Body of pancreas (tissue), 4 donors: ENCODE results near the gene DNER. TPM values are rescaled to one million over a fixed set of nuclear protein-coding genes. Genes with fewer than 3 reads are reported as not detected.

Experiments
- ATAC-seq: fragments of 150-250 bp; one replicate; pipeline ENCODE4 v1.9.1; 2016
- DNase-seq, 4 donors: peaks; one replicate each; pipeline ENCODE4 v3.0.0-alpha.2; 2019
- H3K27ac ChIP-seq, 4 donors: fragments of 200-600 bp; sonication (generic); 1 replicate in 3 of 4; 2 replicates in 1 of 4; pipeline versions ENCODE4 v1.5.1 to v1.6.1; 2016 to 2019; ENCODE audit warnings: mild to moderate bottlenecking in 1 of 4, mixed read lengths in 1 of 4, moderate library complexity in 1 of 4
- H3K27me3 ChIP-seq, 2 donors: fragments of 200-600 bp; sonication (generic); one replicate each; pipeline ENCODE4 v1.6.0; 2016; ENCODE audit warnings: mild to moderate bottlenecking in 1 of 2
- H3K36me3 ChIP-seq, 2 donors: fragments of 200-600 bp; sonication (generic); replicated peaks in 1 of 2; 2 replicates each; pipeline ENCODE4 v1.5.1; 2016; ENCODE audit warnings: low read depth in 2 of 2; ENCODE audit not compliant: insufficient read depth in 1 of 2
- H3K4me1 ChIP-seq: fragments of 200-600 bp; sonication (generic); one replicate; pipeline ENCODE4 v1.6.0; 2016
- H3K4me3 ChIP-seq, 2 donors: fragments of 200-600 bp; sonication (generic); 1 replicate in 1 of 2; 2 replicates in 1 of 2; pipeline ENCODE4 v1.5.1; 2016 to 2019
- H3K9me3 ChIP-seq, 3 donors: fragments of 200-600 bp; sonication (generic); 1 replicate in 2 of 3; 2 replicates in 1 of 3; pipeline ENCODE4 v1.5.1; 2016
- CTCF ChIP-seq, 7 experiments: fragments of 450-650 bp in 4 of 7; fragments of 200-600 bp in 3 of 7; sonication (generic) in 3 of 7; IDR thresholded peaks; one replicate each; pipeline ENCODE4 v1.5.1; 2016 to 2019; ENCODE audit warnings: antibody characterized with exemption in 7 of 7
- POLR2A ChIP-seq, 3 donors: fragments of 450-650 bp; IDR thresholded peaks; one replicate each; pipeline ENCODE4 v1.6.1; 2016; ENCODE audit warnings: antibody characterized with exemption in 3 of 3, mild to moderate bottlenecking in 2 of 3
- WGBS, 2 donors: methylation state at CpG; one replicate each; pipeline ENCODE4 v1.1.5; 2017; 5-methylcytosine and 5-hydroxymethylcytosine counted together
- intact Hi-C: fragments of 100-400 bp; cut with DNase I; formaldehyde crosslinking; loops from one replicate; pipeline ENCODE4 v1.15.1; 2023
- total RNA-seq, 2 donors: library from RNA; depleted of rRNA; stranded (reverse); fragments of >200 nt; gene quantifications; one replicate each; pipeline ENCODE4 v1.1.0, GENCODE V29; 2016

Gene DNER
- total RNA-seq, 2 donors from 2014 or later = 0.78 to 1.3 TPM

GRCh38 chr2:229485857-229486256 is 228.5 kb downstream of the DNER start:
- no peaks in the 10 kb centered on the region for H3K36me3 ChIP-seq
- intact Hi-C loops = no loop called here
- DNase-seq (no peak), ATAC-seq (no peak)
- no peaks in the 10 kb centered on the region for H3K9me3 ChIP-seq
- H3K27me3 ChIP-seq = no peaks in the 10 kb centered on the region
- no peaks in the 10 kb centered on the region for H3K4me1 ChIP-seq
- no peak overlapping the region for H3K4me3 ChIP-seq
- no peak overlapping the region for H3K27ac ChIP-seq
- no peak for TF ChIP-seq POLR2A (IDR thresholded peaks at IDR 0.05)
- no peak for TF ChIP-seq CTCF (IDR thresholded peaks at IDR 0.05)
- WGBS, 2 donors = 38 to 45% methylated on average over 8 of the region's 8 CpGs

GRCh38 chr2:229477269-229477755 is 237.0 kb downstream of the DNER start:
- Histone ChIP-seq H3K4me1 (no peaks in the 10 kb centered on the region), H3K4me3 (no peak overlapping the region), H3K27ac (no peak overlapping the region), H3K27me3 (no peaks in the 10 kb centered on the region), H3K36me3 (no peaks in the 10 kb centered on the region), H3K9me3 (no peaks in the 10 kb centered on the region)
- no peak for ATAC-seq
- DNase-seq = no peak
- intact Hi-C loops = no loop called here
- 59 to 65% methylated on average over 4 of the region's 4 CpGs for WGBS, 2 donors
- TF ChIP-seq POLR2A (IDR thresholded peaks at IDR 0.05) (no peak), CTCF (IDR thresholded peaks at IDR 0.05) (no peak)

- Histone ChIP-seq H3K4me1 (no peaks in the 10 kb centered on the region), H3K36me3 (no peaks in the 10 kb centered on the region), H3K27ac (no peak overlapping the region), H3K4me3 (no peak overlapping the region), H3K27me3 (no peaks in the 10 kb centered on the region), H3K9me3 (no peaks in the 10 kb centered on the region)
- no peak for DNase-seq
- 46 to 58% methylated on average over 7 of the region's 7 CpGs for WGBS, 2 donors
- no peak for ATAC-seq
- intact Hi-C loops = no loop called here
- TF ChIP-seq CTCF (IDR thresholded peaks at IDR 0.05) (no peak), POLR2A (IDR thresholded peaks at IDR 0.05) (no peak)
Measured at GRCh38 chr2:229475778-229476177, 238.6 kb downstream of the DNER start.

GRCh38 chr2:229474125-229474524 is 240.2 kb downstream of the DNER start:
- no peak for DNase-seq
- Histone ChIP-seq H3K27ac (no peak overlapping the region), H3K27me3 (no peaks in the 10 kb centered on the region), H3K4me3 (no peak overlapping the region), H3K4me1 (no peaks in the 10 kb centered on the region), H3K9me3 (no peaks in the 10 kb centered on the region), H3K36me3 (no peaks in the 10 kb centered on the region)
- WGBS, 2 donors = 49 to 59% methylated on average over 4 of the region's 4 CpGs
- intact Hi-C loops = no loop called here
- ATAC-seq = no peak
- no peak for TF ChIP-seq POLR2A (IDR thresholded peaks at IDR 0.05)
- no peak for TF ChIP-seq CTCF (IDR thresholded peaks at IDR 0.05)

DNA sequence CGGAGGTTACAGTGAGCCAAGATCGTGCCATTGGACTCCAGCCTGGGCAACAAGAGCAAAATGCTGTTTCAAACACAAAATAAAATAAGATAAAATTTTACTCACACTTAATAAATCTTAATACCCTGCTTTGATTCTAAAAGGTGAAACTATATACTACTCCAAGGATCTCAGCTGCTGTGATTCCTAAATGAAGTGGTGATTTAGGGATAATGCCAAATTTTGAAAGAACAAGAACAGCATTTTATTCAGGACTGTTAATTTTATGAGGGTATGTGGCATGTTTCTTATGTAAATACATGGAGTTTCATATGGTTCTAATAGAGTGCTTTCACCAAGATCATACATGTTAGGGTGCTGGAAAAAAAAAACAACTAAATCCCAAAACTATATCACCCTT is 243.6 kb downstream of the DNER start:
- no peak for DNase-seq
- no peak for TF ChIP-seq CTCF (IDR thresholded peaks at IDR 0.05)
- no peak for TF ChIP-seq POLR2A (IDR thresholded peaks at IDR 0.05)

More for the DNA sequence above, 243.6 kb downstream of the DNER start:
- no peak for ATAC-seq
- Histone ChIP-seq H3K27me3 (no peaks in the 10 kb centered on the region), H3K27ac (no peak overlapping the region), H3K4me3 (no peak overlapping the region), H3K9me3 (no peaks in the 10 kb centered on the region), H3K4me1 (no peaks in the 10 kb centered on the region), H3K36me3 (no peaks in the 10 kb centered on the region)
- WGBS, 2 donors = 75 to 87% methylated on average over 2 of the region's 2 CpGs
- intact Hi-C loops = no loop called here
